Suprapubic skin (tissue), 4 donors: Measurements from ENCODE around the gene PLAU. TPM values are rescaled to one million over a fixed set of nuclear protein-coding genes. Genes with fewer than 3 reads are reported as not detected.

Experiments
- DNase-seq, 2 donors: peaks; one replicate each; pipeline ENCODE4 v3.0.0-alpha.2; 2019; ENCODE audit warnings: low spot score in 2 of 2
- H3K27ac ChIP-seq: fragments of 200-600 bp; sonication (generic); one replicate; pipeline ENCODE4 v1.5.1; 2019
- H3K27me3 ChIP-seq: fragments of 200-600 bp; sonication (generic); one replicate; pipeline ENCODE4 v1.5.1; 2019
- H3K36me3 ChIP-seq: fragments of 200-600 bp; sonication (generic); one replicate; pipeline ENCODE4 v1.5.1; 2019
- H3K4me1 ChIP-seq: fragments of 200-600 bp; sonication (generic); one replicate; pipeline ENCODE4 v1.5.1; 2019
- H3K4me3 ChIP-seq: fragments of 200-600 bp; sonication (generic); one replicate; pipeline ENCODE4 v1.5.1; 2019; ENCODE audit warnings: mild to moderate bottlenecking
- H3K9me3 ChIP-seq: fragments of 200-600 bp; sonication (generic); one replicate; pipeline ENCODE4 v1.5.1; 2019
- CTCF ChIP-seq, 2 donors: fragments of 200-600 bp in 1 of 2; fragments of 450-650 bp in 1 of 2; sonication (generic) in 1 of 2; IDR thresholded peaks; one replicate each; pipeline ENCODE4 v1.5.1; 2016 to 2019; ENCODE audit warnings: antibody characterized with exemption in 2 of 2, mild to moderate bottlenecking in 1 of 2, moderate library complexity in 1 of 2
- EP300 ChIP-seq: sonication (generic); formaldehyde crosslinking; IDR thresholded peaks from one replicate; pipeline ENCODE4 v1.6.1; 2017; ENCODE audit warnings: antibody characterized with exemption
- POLR2A ChIP-seq, 2 donors: fragments of 450-650 bp; IDR thresholded peaks; one replicate each; pipeline ENCODE4 v1.6.1; 2017; ENCODE audit warnings: antibody characterized with exemption in 2 of 2, mild to moderate bottlenecking in 2 of 2, moderate library complexity in 2 of 2
- POLR2AphosphoS5 ChIP-seq, 3 donors: sonication (generic); formaldehyde crosslinking; IDR thresholded peaks; one replicate each; pipeline ENCODE4 v1.6.1; 2017; ENCODE audit warnings: antibody characterized with exemption in 3 of 3
- WGBS: methylation state at CpG from one replicate; pipeline ENCODE4 v1.1.5; 2018; 5-methylcytosine and 5-hydroxymethylcytosine counted together
- total RNA-seq, 4 donors: library from RNA; depleted of rRNA; stranded (reverse); fragments of >200 nt; gene quantifications; one replicate each; pipeline ENCODE4 v1.1.0, GENCODE V29; 2016

PLAU gene
- total RNA-seq, 4 donors from 2014 or later: 8.4 to 19.1 (median 10.8) TPM

- no peak overlapping the region for H3K27ac ChIP-seq
- H3K27me3 ChIP-seq: no peaks in the 10 kb centered on the region
Observed at GRCh38 chr10:73905256-73906020, 5.5 kb upstream of the PLAU start.

GRCh38 chr10:73906524-73907447 is 4.1 kb upstream of the PLAU start:
- 52% methylated on average over 8 of the region's 8 CpGs for WGBS
- Histone ChIP-seq H3K4me3 (no peak overlapping the region), H3K36me3 (no peaks in the 10 kb centered on the region)

More at GRCh38 chr10:73905256-73906020, 5.5 kb upstream of the PLAU start:
- 85% methylated on average over 4 of the region's 4 CpGs for WGBS
- Histone ChIP-seq H3K9me3 (no peaks in the 10 kb centered on the region), H3K4me3 (no peak overlapping the region), H3K36me3 (no peaks in the 10 kb centered on the region), H3K4me1 (peaks cover 45% of the 10 kb centered on the region)
- DNase-seq: no peak
- TF ChIP-seq CTCF (IDR thresholded peaks at IDR 0.05) (no peak), EP300 (no peak), POLR2A (IDR thresholded peaks at IDR 0.05) (no peak), POLR2AphosphoS5 (IDR thresholded peaks at IDR 0.05) (no peak)

GRCh38 chr10:73907841-73908517 is 3.0 kb upstream of the PLAU start:
- Histone ChIP-seq H3K36me3 (no peaks in the 10 kb centered on the region), H3K27ac (peak overlapping the region; percentile 85), H3K4me3 (no peak overlapping the region), H3K4me1 (peaks cover 66% of the 10 kb centered on the region), H3K27me3 (no peaks in the 10 kb centered on the region), H3K9me3 (no peaks in the 10 kb centered on the region)
- TF ChIP-seq POLR2AphosphoS5 (IDR thresholded peaks at IDR 0.05) (peak in 1 of 3 donors; percentile 5), CTCF (IDR thresholded peaks at IDR 0.05) (no peak), EP300 (no peak), POLR2A (IDR thresholded peaks at IDR 0.05) (no peak)
- DNase-seq: peak in 1 of 2 donors; percentile 80
- 75% methylated on average over 6 of the region's 6 CpGs for WGBS

More at GRCh38 chr10:73906524-73907447, 4.1 kb upstream of the PLAU start:
- peak in 1 of 2 donors; percentile 83 for DNase-seq
- H3K27me3 ChIP-seq: no peaks in the 10 kb centered on the region
- H3K9me3 ChIP-seq: no peaks in the 10 kb centered on the region
- H3K4me1 ChIP-seq: peaks cover 54% of the 10 kb centered on the region
- TF ChIP-seq EP300: no peak
- H3K27ac ChIP-seq: peak overlapping the region; percentile 85

- peaks cover 74% of the 10 kb centered on the region for H3K4me1 ChIP-seq
- no peak for DNase-seq
Observed at GRCh38 chr10:73908853-73909539, 1.9 kb upstream of the PLAU start.

More at GRCh38 chr10:73908853-73909539, 1.9 kb upstream of the PLAU start:
- H3K27me3 ChIP-seq: no peaks in the 10 kb centered on the region
- TF ChIP-seq EP300: no peak
- TF ChIP-seq CTCF (IDR thresholded peaks at IDR 0.05): no peak
- no peak for TF ChIP-seq POLR2AphosphoS5 (IDR thresholded peaks at IDR 0.05)
- no peak for TF ChIP-seq POLR2A (IDR thresholded peaks at IDR 0.05)
- H3K36me3 ChIP-seq: no peaks in the 10 kb centered on the region
- H3K27ac ChIP-seq: peak overlapping the region; percentile 39
- WGBS: 29% methylated on average over 10 of the region's 10 CpGs
- H3K4me3 ChIP-seq: no peak overlapping the region
- no peaks in the 10 kb centered on the region for H3K9me3 ChIP-seq
